ENCODE data around the gene IL17REL.
A peak's percentile ranks its signal among the peaks of the same experiment; 100 is the strongest.

Gene IL17REL

GRCh38 chr22:49997932-49998717 is 14.4 kb downstream of the IL17REL start:
- peak; percentile 35 for DNase-seq (ENCODE audit: low spot score)
- TF ChIP-seq, protein P1, sequence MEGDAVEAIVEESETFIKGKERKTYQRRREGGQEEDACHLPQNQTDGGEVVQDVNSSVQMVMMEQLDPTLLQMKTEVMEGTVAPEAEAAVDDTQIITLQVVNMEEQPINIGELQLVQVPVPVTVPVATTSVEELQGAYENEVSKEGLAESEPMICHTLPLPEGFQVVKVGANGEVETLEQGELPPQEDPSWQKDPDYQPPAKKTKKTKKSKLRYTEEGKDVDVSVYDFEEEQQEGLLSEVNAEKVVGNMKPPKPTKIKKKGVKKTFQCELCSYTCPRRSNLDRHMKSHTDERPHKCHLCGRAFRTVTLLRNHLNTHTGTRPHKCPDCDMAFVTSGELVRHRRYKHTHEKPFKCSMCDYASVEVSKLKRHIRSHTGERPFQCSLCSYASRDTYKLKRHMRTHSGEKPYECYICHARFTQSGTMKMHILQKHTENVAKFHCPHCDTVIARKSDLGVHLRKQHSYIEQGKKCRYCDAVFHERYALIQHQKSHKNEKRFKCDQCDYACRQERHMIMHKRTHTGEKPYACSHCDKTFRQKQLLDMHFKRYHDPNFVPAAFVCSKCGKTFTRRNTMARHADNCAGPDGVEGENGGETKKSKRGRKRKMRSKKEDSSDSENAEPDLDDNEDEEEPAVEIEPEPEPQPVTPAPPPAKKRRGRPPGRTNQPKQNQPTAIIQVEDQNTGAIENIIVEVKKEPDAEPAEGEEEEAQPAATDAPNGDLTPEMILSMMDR (IDR thresholded peaks at IDR 0.05; ENCODE audit: borderline replicate concordance, control extremely low read depth, extremely low read depth, insufficient read depth, missing control alignments) = no peak
- in situ Hi-C loops (cut with MboI; ENCODE audit: low sequenced_read_pairs, unreplicated experiment) = no loop called here

- TF ChIP-seq, protein P1 (IDR thresholded peaks at IDR 0.05; ENCODE audit: borderline replicate concordance, control extremely low read depth, extremely low read depth, insufficient read depth, missing control alignments) = no peak
- peak; percentile 40 for DNase-seq (ENCODE audit: low spot score)
- in situ Hi-C loops (cut with MboI; ENCODE audit: low sequenced_read_pairs, unreplicated experiment) = no loop called here
These were observed 15.3 kb downstream of the IL17REL start for GRCh38 chr22:49997251-49997599.

GRCh38 chr22:49996518-49997250 is 15.9 kb downstream of the IL17REL start:
- DNase-seq (ENCODE audit: low spot score) = peak; percentile 31
- in situ Hi-C loops (cut with MboI; ENCODE audit: low sequenced_read_pairs, unreplicated experiment) = no loop called here
- TF ChIP-seq, protein P1 (IDR thresholded peaks at IDR 0.05; ENCODE audit: borderline replicate concordance, control extremely low read depth, extremely low read depth, insufficient read depth, missing control alignments) = no peak

DNA sequence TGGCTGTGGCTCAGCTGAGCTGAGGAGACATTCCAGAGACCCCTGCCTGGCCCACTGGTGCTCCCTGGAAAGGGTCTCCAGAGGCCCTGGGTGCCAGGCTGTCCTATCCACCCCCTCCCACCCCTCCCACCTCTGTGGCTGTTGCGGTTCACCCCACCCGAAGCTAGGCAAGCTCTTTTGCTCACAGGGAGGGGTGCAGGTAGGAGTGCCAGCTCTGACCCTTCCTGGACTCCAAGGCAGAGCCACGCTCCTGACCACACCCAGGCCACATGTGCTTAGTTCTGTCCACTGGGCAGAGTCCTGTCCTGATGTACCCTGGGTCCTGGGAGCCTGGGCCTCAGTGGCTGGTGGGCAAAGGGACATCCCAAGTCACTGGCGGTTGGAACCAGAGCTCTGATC is 16.4 kb downstream of the IL17REL start:
- no peak for DNase-seq (ENCODE audit: low spot score)
- TF ChIP-seq, protein P1 (IDR thresholded peaks at IDR 0.05; ENCODE audit: borderline replicate concordance, control extremely low read depth, extremely low read depth, insufficient read depth, missing control alignments) = no peak
- in situ Hi-C loops (cut with MboI; ENCODE audit: low sequenced_read_pairs, unreplicated experiment) = no loop called here

DNA sequence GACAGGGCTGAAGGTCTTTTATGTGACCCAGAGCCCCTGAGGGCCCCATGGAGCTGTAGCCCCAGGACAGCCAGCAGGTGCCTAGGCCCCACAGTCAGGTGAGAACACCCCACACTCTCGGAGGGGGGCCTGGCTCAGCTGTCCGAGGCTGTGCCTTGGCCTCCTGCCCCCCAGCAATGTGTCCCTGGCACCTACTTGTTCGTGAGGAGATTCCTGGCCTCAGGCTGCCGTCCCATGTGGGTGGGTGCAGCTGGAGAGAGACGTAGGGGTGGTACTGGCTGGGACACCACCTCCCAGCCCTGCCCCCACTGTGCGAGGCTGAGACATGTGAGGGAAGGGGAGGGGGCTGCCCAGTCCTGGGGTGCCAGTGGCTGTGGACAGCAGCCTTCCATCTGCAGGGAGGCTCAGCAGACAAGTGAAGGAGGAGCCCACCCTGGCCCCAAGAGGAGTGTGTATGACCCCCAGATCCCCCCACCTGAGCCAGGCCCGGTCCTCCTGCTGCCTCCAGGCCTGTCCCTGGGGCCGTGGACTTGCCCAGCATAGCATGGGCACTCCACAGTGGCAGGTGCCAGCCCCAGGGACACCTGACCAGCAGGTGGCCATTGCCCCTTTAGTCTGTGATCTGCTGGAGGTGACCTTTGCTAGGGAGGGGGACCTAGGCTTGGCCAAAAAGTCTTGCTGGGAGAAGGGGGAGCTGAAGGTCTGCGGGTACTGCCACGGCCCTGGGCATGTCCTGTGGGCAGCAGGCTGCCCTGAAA is 17.0 kb downstream of the IL17REL start:
- DNase-seq (ENCODE audit: low spot score) = no peak
- in situ Hi-C loops (cut with MboI; ENCODE audit: low sequenced_read_pairs, unreplicated experiment) = no loop called here
- TF ChIP-seq, protein P1 (IDR thresholded peaks at IDR 0.05; ENCODE audit: borderline replicate concordance, control extremely low read depth, extremely low read depth, insufficient read depth, missing control alignments) = no peak

GRCh38 chr22:49995041-49995360 is 17.6 kb downstream of the IL17REL start:
- DNase-seq (ENCODE audit: low spot score) = peak; percentile 32
- in situ Hi-C loops (cut with MboI; ENCODE audit: low sequenced_read_pairs, unreplicated experiment) = no loop called here
- TF ChIP-seq, protein P1 (IDR thresholded peaks at IDR 0.05; ENCODE audit: borderline replicate concordance, control extremely low read depth, extremely low read depth, insufficient read depth, missing control alignments) = no peak

Measured in GM13976 (cell line).